Adrenal gland (tissue), 5 donors: ENCODE measurements around the gene SSH3.

Experiments
- CTCF ChIP-seq, 6 experiments: fragments of 450-650 bp in 4 of 6; fragments of 200-600 bp in 2 of 6; sonication (generic) in 1 of 6; IDR thresholded peaks; 1 replicate in 5 of 6; 2 replicates in 1 of 6; pipeline versions ENCODE4 v1.5.1 to v1.8.0; 2016 to 2021; ENCODE audit warnings: antibody characterized with exemption in 6 of 6, mild to moderate bottlenecking in 2 of 6, moderate library complexity in 1 of 6
- POLR2A ChIP-seq, 2 donors: fragments of 450-650 bp; IDR thresholded peaks; one replicate each; pipeline ENCODE4 v1.6.1; 2017; ENCODE audit warnings: antibody characterized with exemption in 2 of 2, mild to moderate bottlenecking in 2 of 2, moderate library complexity in 1 of 2
- donor health status: DM: no; HTN: no; CAD: no.

GRCh38 chr11:67285541-67286498, 17.5 kb upstream of the SSH3 start:
- TF ChIP-seq CTCF (IDR thresholded peaks at IDR 0.05) (no peak), POLR2A (IDR thresholded peaks at IDR 0.05) (no peak)
